Eye (tissue), 1 donor: ENCODE measurements around the gene ACO2.

Experiments
- DNase-seq: peaks from one replicate; pipeline ENCODE4 v3.0.0-alpha.2; 2015

Gene ACO2

DNA sequence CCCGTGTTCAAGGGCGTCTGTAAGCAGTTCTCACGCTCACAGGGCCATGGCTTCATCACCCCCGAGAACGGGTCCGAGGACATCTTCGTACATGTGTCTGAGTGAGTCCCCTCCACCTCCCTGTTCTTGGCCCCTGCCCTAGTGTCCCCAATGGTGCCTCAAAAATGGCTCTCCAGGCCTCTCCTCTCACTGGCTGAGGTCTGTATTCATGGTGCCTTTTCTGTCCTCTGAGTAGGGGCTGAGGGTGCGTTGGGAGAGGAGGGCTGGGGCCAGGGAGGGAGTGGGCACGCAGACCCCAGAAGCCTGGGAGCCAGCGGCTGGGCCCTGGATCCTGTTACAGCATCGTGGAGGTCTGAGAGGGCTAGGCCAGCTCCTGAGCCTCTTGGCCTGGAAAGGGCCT lies 104.8 kb downstream of the ACO2 start:
- no peak for DNase-seq

DNA sequence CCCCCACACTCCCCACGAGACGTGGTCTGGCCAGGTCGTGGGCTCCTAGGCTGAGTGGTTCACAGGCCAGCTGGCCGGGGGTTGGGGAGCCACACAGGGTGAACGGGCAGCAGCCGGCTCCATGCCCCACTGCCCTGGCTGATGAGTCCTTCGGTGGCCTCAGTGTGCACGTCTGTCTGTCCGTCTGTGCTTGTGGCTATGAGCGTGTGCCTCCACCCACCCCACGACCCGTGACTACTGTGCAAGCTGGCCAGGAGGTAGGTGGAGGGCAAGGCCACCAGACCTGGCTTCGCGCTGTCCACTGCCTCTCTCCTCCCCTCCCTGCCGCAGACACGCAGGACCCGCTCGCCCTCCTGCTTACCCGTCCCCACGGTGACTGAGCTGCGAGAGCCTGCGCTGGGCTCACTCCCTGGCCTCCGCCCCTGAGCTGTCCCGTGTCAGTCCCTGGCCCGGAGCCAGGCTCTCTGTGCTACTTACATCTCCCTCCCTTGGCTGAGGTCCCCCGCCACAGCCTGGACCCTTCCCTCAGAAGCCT lies 106.0 kb downstream of the ACO2 start:
- DNase-seq = peak; percentile 24

GRCh38 chr22:41575533-41575932 lies 106.6 kb downstream of the ACO2 start:
- DNase-seq = no peak

DNA sequence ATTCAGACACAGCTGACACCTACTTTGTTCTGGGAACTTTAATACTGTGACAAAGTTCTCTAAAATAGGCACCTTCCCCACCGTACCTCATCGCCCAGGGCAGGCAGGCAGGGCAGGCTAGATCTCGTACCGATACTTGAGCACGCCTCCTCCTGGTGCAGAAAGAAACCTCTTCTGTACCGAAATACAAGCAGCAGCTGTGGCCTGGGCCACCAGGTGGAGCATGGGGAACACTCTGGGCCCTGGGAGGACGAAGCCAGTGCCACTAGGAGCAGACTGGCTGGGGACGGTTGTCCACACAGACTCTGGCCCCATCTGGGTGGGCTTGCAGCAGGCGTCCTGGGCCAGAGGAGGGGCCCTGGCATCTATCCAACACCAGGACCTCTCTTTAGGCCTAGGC lies 108.0 kb downstream of the ACO2 start:
- DNase-seq = peak; percentile 70

- DNase-seq = no peak
These were observed 109.2 kb downstream of the ACO2 start for GRCh38 chr22:41578114-41578513.
